DMS79 (cell line): ENCODE results near the gene IQCK.
A peak's percentile ranks its signal among the peaks of the same experiment; 100 is the strongest.

Source experiments
- DNase-seq: peaks from one replicate; lab custom pipeline; 2025; lab: John Stamatoyannopoulos, UW

The IQCK gene

GRCh38 chr16:19884611-19885450, 166.8 kb downstream of the IQCK start, which contains the start of gene GPRC5B:
GPRC5B (minus strand) TSS chr16:19884848; CDS start chr16:19872845, 12,003 bp downstream.
- DNase-seq, result no peak

- no peak for DNase-seq
Observed at GRCh38 chr16:19885451-19886072, 167.5 kb downstream of the IQCK start.

GRCh38 chr16:19886073-19886941, 168.2 kb downstream of the IQCK start:
- DNase-seq, result peak; percentile 39

GRCh38 chr16:19888834-19889233, 170.8 kb downstream of the IQCK start:
- DNase-seq, result no peak

GRCh38 chr16:19890901-19891300, 172.8 kb downstream of the IQCK start:
- no peak for DNase-seq

- no peak for DNase-seq
Observed at GRCh38 chr16:19892902-19893301, 174.8 kb downstream of the IQCK start.

- DNase-seq, result no peak
Observed at GRCh38 chr16:19894586-19894985, 176.5 kb downstream of the IQCK start.

- DNase-seq, result no peak
Observed at GRCh38 chr16:19896951-19897350, 178.9 kb downstream of the IQCK start.

- DNase-seq, result no peak
Observed at GRCh38 chr16:19898166-19898565, 180.1 kb downstream of the IQCK start.

GRCh38 chr16:19898924-19899604, 181.0 kb downstream of the IQCK start:
- peak; percentile 13 for DNase-seq

- no peak for DNase-seq
Observed at GRCh38 chr16:19899605-19899955, 181.5 kb downstream of the IQCK start.

- DNase-seq, result no peak
Observed at GRCh38 chr16:19901164-19901563, 183.1 kb downstream of the IQCK start.

GRCh38 chr16:19907161-19907992, 189.3 kb downstream of the IQCK start:
- DNase-seq, result peak; percentile 28
